ENCODE results near the gene BMS1.

DNA sequence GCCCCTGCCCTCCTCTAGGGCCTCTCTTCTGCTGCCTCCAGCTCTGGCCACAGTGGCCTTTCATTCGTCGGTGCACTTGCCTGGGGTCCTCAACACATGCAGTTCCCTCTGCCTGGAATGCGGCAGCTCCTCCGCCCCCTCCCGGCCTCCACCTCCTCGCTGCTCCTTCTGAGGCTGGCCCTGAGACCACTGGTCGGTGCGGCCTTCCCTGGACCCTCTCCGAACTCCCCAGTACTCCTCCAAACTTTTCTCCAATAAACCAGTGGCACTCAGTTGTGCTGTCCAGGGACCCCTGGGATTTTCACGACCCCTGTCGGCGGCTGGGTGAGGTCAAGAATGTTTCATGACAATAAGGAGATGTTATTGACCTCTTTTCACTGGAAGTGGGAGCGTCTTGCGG lies 53.5 kb downstream of the BMS1 start:
- TF ChIP-seq CREB1 (IDR thresholded peaks at IDR 0.05): no peak
- no peak for TF ChIP-seq CREB1 (CRISPR knock-in tag; IDR thresholded peaks at IDR 0.05)
- no peak for TF ChIP-seq ZNF331 (CRISPR knock-in tag; IDR thresholded peaks at IDR 0.05)
- TF ChIP-seq U2AF2 (IDR thresholded peaks at IDR 0.05; ENCODE audit: low read depth, low read length): no peak
- no peak for TF ChIP-seq ZNF138 (CRISPR knock-in tag; IDR thresholded peaks at IDR 0.05; ENCODE audit: low read depth)
- no peak for TF ChIP-seq HDAC2 (CRISPR knock-in tag; IDR thresholded peaks at IDR 0.05)
- TF ChIP-seq ZNF629 (CRISPR knock-in tag; conservative IDR thresholded peaks at IDR 0.05): no peak
- TF ChIP-seq EHMT2 (IDR thresholded peaks at IDR 0.05; ENCODE audit: borderline replicate concordance, low read depth, low read length): no peak
- TF ChIP-seq HOMEZ (CRISPR knock-in tag; IDR thresholded peaks at IDR 0.05; ENCODE audit: low read depth): no peak
- TF ChIP-seq SMAD1 (CRISPR knock-in tag; IDR thresholded peaks at IDR 0.05; ENCODE audit: borderline replicate concordance, low read depth): no peak
- no peak for TF ChIP-seq CEBPB (IDR thresholded peaks at IDR 0.05; ENCODE audit: borderline replicate concordance, low read depth, low read length)
- TF ChIP-seq, protein P1, sequence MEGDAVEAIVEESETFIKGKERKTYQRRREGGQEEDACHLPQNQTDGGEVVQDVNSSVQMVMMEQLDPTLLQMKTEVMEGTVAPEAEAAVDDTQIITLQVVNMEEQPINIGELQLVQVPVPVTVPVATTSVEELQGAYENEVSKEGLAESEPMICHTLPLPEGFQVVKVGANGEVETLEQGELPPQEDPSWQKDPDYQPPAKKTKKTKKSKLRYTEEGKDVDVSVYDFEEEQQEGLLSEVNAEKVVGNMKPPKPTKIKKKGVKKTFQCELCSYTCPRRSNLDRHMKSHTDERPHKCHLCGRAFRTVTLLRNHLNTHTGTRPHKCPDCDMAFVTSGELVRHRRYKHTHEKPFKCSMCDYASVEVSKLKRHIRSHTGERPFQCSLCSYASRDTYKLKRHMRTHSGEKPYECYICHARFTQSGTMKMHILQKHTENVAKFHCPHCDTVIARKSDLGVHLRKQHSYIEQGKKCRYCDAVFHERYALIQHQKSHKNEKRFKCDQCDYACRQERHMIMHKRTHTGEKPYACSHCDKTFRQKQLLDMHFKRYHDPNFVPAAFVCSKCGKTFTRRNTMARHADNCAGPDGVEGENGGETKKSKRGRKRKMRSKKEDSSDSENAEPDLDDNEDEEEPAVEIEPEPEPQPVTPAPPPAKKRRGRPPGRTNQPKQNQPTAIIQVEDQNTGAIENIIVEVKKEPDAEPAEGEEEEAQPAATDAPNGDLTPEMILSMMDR (CRISPR knock-in tag; IDR thresholded peaks at IDR 0.05): no peak
